HFF-Myc (cell line): ENCODE results near the gene TBC1D5.

Source experiments
- DNase-seq: peaks from one replicate; pipeline ENCODE4 v3.0.0-alpha.2; 2011; ENCODE audit warnings: low read depth; ENCODE audit errors: extremely low read depth
- H3K4me3 ChIP-seq: replicated peaks from 2 replicates; pipeline ENCODE4 v1.5.1; 2011; ENCODE audit warnings: low read depth, mild to moderate bottlenecking, control low read depth, low read length
- TF ChIP-seq, protein P1 (sequence below): IDR thresholded peaks from 2 replicates; pipeline ENCODE4 v1.5.1; 2012; ENCODE audit warnings: mild to moderate bottlenecking, low read depth, low read length, control low read depth; ENCODE audit errors: missing control alignments

The TBC1D5 gene

DNA sequence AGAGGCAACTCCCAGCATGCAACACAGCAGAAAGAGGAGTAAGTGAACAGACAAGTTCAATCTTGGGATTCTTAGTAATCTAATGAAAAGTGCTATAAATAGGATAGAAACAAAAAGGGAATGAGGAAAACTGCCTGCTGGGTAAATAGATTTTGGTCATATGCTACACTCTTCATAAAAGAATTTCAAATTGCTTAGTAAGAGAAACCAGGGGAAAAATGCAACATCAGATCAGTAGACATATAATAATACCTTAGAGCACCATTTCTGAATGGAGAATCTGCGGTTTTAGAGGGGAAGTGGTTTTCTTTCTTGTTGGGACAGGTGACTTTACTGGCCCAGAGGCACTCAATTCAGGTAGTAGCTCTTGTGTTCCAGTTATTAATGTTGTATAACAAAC lies 13.4 kb upstream of the TBC1D5 start:
- DNase-seq = no peak
- TF ChIP-seq, protein P1, sequence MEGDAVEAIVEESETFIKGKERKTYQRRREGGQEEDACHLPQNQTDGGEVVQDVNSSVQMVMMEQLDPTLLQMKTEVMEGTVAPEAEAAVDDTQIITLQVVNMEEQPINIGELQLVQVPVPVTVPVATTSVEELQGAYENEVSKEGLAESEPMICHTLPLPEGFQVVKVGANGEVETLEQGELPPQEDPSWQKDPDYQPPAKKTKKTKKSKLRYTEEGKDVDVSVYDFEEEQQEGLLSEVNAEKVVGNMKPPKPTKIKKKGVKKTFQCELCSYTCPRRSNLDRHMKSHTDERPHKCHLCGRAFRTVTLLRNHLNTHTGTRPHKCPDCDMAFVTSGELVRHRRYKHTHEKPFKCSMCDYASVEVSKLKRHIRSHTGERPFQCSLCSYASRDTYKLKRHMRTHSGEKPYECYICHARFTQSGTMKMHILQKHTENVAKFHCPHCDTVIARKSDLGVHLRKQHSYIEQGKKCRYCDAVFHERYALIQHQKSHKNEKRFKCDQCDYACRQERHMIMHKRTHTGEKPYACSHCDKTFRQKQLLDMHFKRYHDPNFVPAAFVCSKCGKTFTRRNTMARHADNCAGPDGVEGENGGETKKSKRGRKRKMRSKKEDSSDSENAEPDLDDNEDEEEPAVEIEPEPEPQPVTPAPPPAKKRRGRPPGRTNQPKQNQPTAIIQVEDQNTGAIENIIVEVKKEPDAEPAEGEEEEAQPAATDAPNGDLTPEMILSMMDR = no peak
- H3K4me3 ChIP-seq = no peak overlapping the region

DNA sequence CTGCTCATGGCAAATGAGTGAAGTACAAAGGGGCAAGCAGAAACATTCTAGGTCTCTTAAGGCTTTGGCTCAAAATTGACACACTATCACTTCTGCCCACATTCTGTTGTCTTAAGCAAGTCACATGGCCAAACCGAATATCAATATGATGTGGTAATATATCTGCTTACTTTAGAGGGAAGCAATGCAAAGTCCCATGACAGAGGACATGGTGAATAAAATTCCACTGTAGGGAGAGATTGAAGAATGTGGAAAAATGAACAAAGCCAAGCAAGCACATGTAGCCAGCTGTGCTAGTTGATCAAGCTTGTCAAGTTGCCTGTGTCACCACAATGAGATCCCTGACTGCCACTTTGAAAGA lies 11.2 kb upstream of the TBC1D5 start:
- no peak overlapping the region for H3K4me3 ChIP-seq
- TF ChIP-seq, protein P1 = no peak
- DNase-seq = no peak

DNA sequence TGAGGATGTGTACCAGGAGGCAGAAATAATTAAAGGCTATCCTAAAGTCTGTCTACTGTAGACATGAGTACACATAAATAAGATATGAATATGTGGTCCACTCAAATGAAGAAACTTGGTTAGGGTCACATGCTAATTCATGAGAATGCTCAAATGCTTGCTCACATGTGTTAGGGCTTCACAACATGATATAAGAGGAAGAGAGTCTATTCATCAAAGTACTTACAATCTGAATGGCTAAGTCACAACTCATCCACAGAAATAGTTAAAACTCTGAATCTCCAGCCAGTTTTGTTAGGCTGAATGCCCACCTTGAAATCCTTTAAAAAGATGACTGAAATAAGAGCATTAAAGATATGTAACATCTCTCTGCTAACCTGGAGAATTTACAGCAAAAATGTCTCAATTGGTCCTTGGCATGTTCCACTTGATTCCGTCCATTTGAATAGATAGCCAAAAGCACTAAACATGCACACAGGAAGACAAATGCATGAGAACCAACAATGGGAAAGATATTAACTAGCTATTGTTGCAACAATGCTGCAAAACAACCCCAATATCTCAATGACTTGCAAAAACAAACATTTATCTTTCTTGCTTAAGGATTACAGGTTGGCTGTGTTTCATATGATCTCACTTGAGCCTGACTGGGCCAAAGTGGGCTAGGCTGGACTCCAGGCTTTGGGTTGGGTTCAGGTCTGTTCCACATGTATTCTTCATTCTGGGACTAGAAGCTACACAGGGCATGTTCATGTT lies 10.6 kb upstream of the TBC1D5 start:
- no peak for DNase-seq
- H3K4me3 ChIP-seq = no peak overlapping the region
- TF ChIP-seq, protein P1 = no peak

DNA sequence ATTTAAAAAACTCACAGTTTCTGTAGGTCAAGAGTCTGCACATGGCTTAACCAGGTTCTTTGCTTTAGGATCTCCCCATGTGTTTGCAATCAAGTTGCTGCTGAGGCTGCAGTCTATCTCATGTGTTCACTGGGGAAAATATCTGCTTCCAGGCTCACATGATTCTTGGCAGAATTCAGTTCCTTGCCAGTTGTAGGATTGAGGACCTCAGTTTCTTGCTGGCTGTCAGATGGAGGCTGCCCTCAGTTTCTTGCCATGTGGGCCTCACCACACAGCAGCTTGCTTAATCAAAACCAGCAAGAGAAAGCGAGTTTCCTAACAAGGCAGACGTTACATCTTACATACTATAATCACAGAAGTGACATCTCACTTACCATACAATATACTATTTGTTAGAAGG lies 10.0 kb upstream of the TBC1D5 start:
- DNase-seq = no peak
- no peak overlapping the region for H3K4me3 ChIP-seq
- TF ChIP-seq, protein P1 = no peak

DNA sequence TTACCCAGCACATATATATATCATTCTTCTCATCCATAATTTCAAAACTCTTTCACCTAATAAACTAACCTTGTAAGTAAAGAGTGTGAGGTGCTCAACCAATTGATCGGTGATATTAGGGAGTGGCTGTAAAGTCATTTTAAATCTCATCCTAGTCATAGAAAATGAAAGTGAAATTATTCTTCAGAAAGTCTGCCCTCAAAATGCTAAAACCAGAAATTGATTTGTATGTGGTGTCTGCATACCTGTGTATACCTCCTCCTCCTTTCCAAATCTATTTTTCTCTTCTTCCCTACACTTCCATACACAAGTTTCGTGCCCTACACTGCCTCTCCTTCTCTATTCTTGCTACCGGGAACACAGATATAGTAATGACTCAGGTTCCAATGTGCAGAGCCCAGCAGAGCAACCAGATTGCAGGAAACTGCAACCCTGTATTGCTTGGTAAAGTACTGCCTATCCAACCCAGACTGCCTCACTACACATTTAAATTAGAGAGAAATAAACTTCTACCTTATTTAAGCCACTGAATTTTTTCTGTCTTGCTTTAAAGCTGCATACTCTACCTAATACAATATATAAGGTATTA lies 7.4 kb upstream of the TBC1D5 start:
- H3K4me3 ChIP-seq = no peak overlapping the region
- DNase-seq = no peak
- TF ChIP-seq, protein P1 = no peak

DNA sequence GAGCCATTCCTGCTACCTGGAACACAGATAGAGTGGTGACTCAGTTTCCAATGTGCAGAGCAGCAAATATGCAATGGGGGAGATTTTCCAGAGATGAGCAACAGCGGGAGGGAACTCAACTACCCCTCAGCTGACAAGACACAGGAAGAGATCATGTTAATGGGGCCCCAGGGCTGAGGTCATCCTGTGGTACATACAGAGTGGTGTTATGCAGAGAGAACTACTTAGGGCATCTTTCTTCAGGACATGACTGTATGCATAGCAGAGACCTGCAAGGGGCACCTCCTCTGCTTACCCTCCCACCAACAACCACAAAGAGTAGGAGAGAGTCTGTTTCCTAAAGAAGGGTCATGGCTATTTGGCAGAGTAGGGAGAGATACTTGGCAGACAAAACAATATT lies 6.8 kb upstream of the TBC1D5 start:
- DNase-seq = no peak
- TF ChIP-seq, protein P1 = no peak
- no peak overlapping the region for H3K4me3 ChIP-seq
